Astrocyte (in vitro differentiated cells and primary cell): Measurements from ENCODE around the gene COL18A1.

ENCODE experiments used
- CTCF ChIP-seq: IDR thresholded peaks from 2 replicates; pipeline ENCODE4 v1.5.1; 2011; ENCODE audit warnings: low read depth, mild to moderate bottlenecking, inconsistent platforms, low read length, moderate library complexity; ENCODE audit not compliant: insufficient read depth
- EZH2 ChIP-seq: IDR thresholded peaks from 2 replicates; pipeline ENCODE4 v1.6.1; 2012; ENCODE audit warnings: mild to moderate bottlenecking, low read length, inconsistent platforms; ENCODE audit not compliant: insufficient read depth

- TF ChIP-seq CTCF = no peak
- no peak for TF ChIP-seq EZH2
Measured at GRCh38 chr21:45551316-45551715, 146.4 kb downstream of the COL18A1 start.
